Neural progenitor cell (in vitro differentiated cells): ENCODE data around the gene PTX4. TPM values are rescaled to one million over a fixed set of nuclear protein-coding genes. Genes with fewer than 3 reads are reported as not detected.
"Not testable (repeated sequence)": the region's sequence is repeated elsewhere in the genome, so short reads cannot be mapped to it uniquely, and the experiment has no call there.

Experiments
- DNase-seq: peaks from one replicate; pipeline ENCODE4 v3.0.0-alpha.2; 2016; ENCODE audit warnings: low spot score
- H2AFZ ChIP-seq: fragments of 200-600 bp; sonication (generic); replicated peaks from 2 replicates; pipeline ENCODE4 v1.6.1; 2016; ENCODE audit warnings: antibody characterized with exemption
- H3F3A ChIP-seq: fragments of 200-600 bp; sonication (generic); 2 replicates; pipeline ENCODE4 v1.6.1; 2016; ENCODE audit warnings: antibody characterized with exemption, low read depth
- H3K27ac ChIP-seq: fragments of 200-600 bp; sonication (generic); 2 replicates; pipeline ENCODE4 v1.5.1; 2016; ENCODE audit warnings: mild to moderate bottlenecking
- H3K27me3 ChIP-seq: fragments of 200-600 bp; sonication (generic); 2 replicates; pipeline ENCODE4 v1.6.1; 2016; ENCODE audit warnings: mild to moderate bottlenecking, moderate library complexity
- H3K36me3 ChIP-seq: fragments of 200-600 bp; sonication (generic); 2 replicates; pipeline ENCODE4 v1.5.1; 2016
- H3K4me1 ChIP-seq: fragments of 200-600 bp; sonication (generic); 2 replicates; pipeline ENCODE4 v1.6.1; 2016; ENCODE audit warnings: mixed run types
- H3K4me2 ChIP-seq: fragments of 200-600 bp; sonication (generic); 2 replicates; pipeline ENCODE4 v1.6.1; 2016
- H3K4me3 ChIP-seq: fragments of 200-600 bp; sonication (generic); 2 replicates; pipeline ENCODE4 v1.5.1; 2016
- H3K79me2 ChIP-seq: fragments of 200-600 bp; sonication (generic); 2 replicates; pipeline ENCODE4 v1.6.1; 2016; ENCODE audit warnings: low read depth
- H3K9ac ChIP-seq: fragments of 200-600 bp; sonication (generic); 2 replicates; pipeline ENCODE4 v1.6.1; 2016
- H3K9me3 ChIP-seq: fragments of 200-600 bp; sonication (generic); 2 replicates; pipeline ENCODE4 v1.5.1; 2016; ENCODE audit warnings: low read depth
- H4K20me1 ChIP-seq: fragments of 200-600 bp; sonication (generic); 2 replicates; pipeline ENCODE4 v1.6.1; 2016; ENCODE audit warnings: low read depth
- H3K27ac Mint-ChIP-seq: 3 replicates; pipeline ENCODE4 v1.8.0; 2021; ENCODE audit warnings: mixed read lengths
- H3K27me3 Mint-ChIP-seq: 2 replicates; pipeline ENCODE4 v1.8.0; 2022; ENCODE audit warnings: low read depth, mild to moderate bottlenecking, inconsistent platforms, moderate library complexity, mixed read lengths; ENCODE audit not compliant: insufficient read depth
- H3K36me3 Mint-ChIP-seq: 3 replicates; pipeline ENCODE4 v1.8.0; 2021; ENCODE audit warnings: mixed read lengths
- H3K4me1 Mint-ChIP-seq: 3 replicates; pipeline ENCODE4 v1.8.0; 2021; ENCODE audit warnings: mixed read lengths
- H3K4me3 Mint-ChIP-seq: 3 replicates; pipeline ENCODE4 v1.8.0; 2021; ENCODE audit warnings: mild to moderate bottlenecking, moderate library complexity, mixed read lengths
- H3K9me3 Mint-ChIP-seq: 3 replicates; pipeline ENCODE4 v1.8.0; 2020; ENCODE audit warnings: mixed read lengths
- CTCF ChIP-seq: fragments of 200-600 bp; sonication (generic); IDR thresholded peaks from 2 replicates; pipeline ENCODE4 v1.5.1; 2017; ENCODE audit warnings: antibody characterized with exemption, mild to moderate bottlenecking
- EZH2 ChIP-seq: fragments of 200-600 bp; sonication (generic); IDR thresholded peaks from 2 replicates; pipeline ENCODE4 v1.6.1; 2017; ENCODE audit warnings: antibody characterized with exemption, mild to moderate bottlenecking, moderate library complexity
- EZH2phosphoT487 ChIP-seq: fragments of 200-600 bp; sonication (generic); IDR thresholded peaks from 2 replicates; pipeline ENCODE4 v1.6.1; 2017; ENCODE audit warnings: antibody characterized with exemption
- total RNA-seq: library from RNA; depleted of rRNA; stranded (reverse); fragments of >200 nt; gene quantifications from 2 replicates; pipeline ENCODE4 v1.2.3, GENCODE V29; 2015; ENCODE audit warnings: low replicate concordance

The PTX4 gene
- total RNA-seq, 1 donor from 2014 or later, result not detected

GRCh38 chr16:1443403-1443973, 45.3 kb downstream of the PTX4 start:
- no peak overlapping the region for H3K27ac Mint-ChIP-seq
- no peak overlapping the region for H2AFZ ChIP-seq
- no peaks in the 10 kb centered on the region for H3K27me3 ChIP-seq
- H3K9me3 ChIP-seq, result no peaks in the 10 kb centered on the region
- H3K27ac ChIP-seq, result no peak overlapping the region
- H3K4me1 ChIP-seq, result no peaks in the 10 kb centered on the region
- H3K27me3 Mint-ChIP-seq, result no peaks in the 10 kb centered on the region
- no peak for DNase-seq
- no peaks in the 10 kb centered on the region for H3K36me3 ChIP-seq
- H3K79me2 ChIP-seq, result no peaks in the 10 kb centered on the region
- no peaks in the 10 kb centered on the region for H3F3A ChIP-seq
- TF ChIP-seq EZH2phosphoT487, result no peak
- no peak for TF ChIP-seq CTCF
- no peak for TF ChIP-seq EZH2
- no peaks in the 10 kb centered on the region for H3K36me3 Mint-ChIP-seq
- H3K9ac ChIP-seq, result peak overlapping the region; percentile 27
- no peak overlapping the region for H3K4me3 ChIP-seq
- H4K20me1 ChIP-seq, result no peaks in the 10 kb centered on the region
- H3K4me1 Mint-ChIP-seq, result no peaks in the 10 kb centered on the region
- H3K9me3 Mint-ChIP-seq, result no peaks in the 10 kb centered on the region
- no peak overlapping the region for H3K4me3 Mint-ChIP-seq
- no peak overlapping the region for H3K4me2 ChIP-seq

GRCh38 chr16:1442697-1443096, 46.0 kb downstream of the PTX4 start:
- Histone ChIP-seq H3K9me3 (no peaks in the 10 kb centered on the region), H3F3A (no peaks in the 10 kb centered on the region), H3K79me2 (no peaks in the 10 kb centered on the region), H3K36me3 (no peaks in the 10 kb centered on the region), H3K4me1 (no peaks in the 10 kb centered on the region), H3K4me2 (no peak overlapping the region), H3K27me3 (no peaks in the 10 kb centered on the region), H3K27ac (no peak overlapping the region), H3K9ac (no peak overlapping the region), H2AFZ (no peak overlapping the region), H4K20me1 (no peaks in the 10 kb centered on the region), H3K4me3 (no peak overlapping the region)
- Mint-ChIP-seq H3K4me1 (no peaks in the 10 kb centered on the region), H3K36me3 (no peaks in the 10 kb centered on the region), H3K4me3 (no peak overlapping the region), H3K27ac (no peak overlapping the region), H3K9me3 (no peaks in the 10 kb centered on the region), H3K27me3 (no peaks in the 10 kb centered on the region)
- DNase-seq, result no peak
- TF ChIP-seq CTCF, result no peak
- TF ChIP-seq EZH2phosphoT487, result no peak
- no peak for TF ChIP-seq EZH2

GRCh38 chr16:1441391-1441829, 47.3 kb downstream of the PTX4 start:
- H3K4me2 ChIP-seq, result no peak overlapping the region
- no peaks in the 10 kb centered on the region for H3K27me3 ChIP-seq
- H3K9me3 ChIP-seq, result no peaks in the 10 kb centered on the region
- no peak for TF ChIP-seq CTCF
- TF ChIP-seq EZH2phosphoT487, result no peak
- TF ChIP-seq EZH2, result no peak
- no peaks in the 10 kb centered on the region for H3K4me1 Mint-ChIP-seq
- DNase-seq, result no peak
- no peak overlapping the region for H3K4me3 ChIP-seq
- H3K36me3 ChIP-seq, result no peaks in the 10 kb centered on the region
- H3K9me3 Mint-ChIP-seq, result no peaks in the 10 kb centered on the region
- no peak overlapping the region for H3K9ac ChIP-seq
- no peaks in the 10 kb centered on the region for H3K4me1 ChIP-seq
- H4K20me1 ChIP-seq, result no peaks in the 10 kb centered on the region
- H3K27me3 Mint-ChIP-seq, result no peaks in the 10 kb centered on the region
- no peaks in the 10 kb centered on the region for H3F3A ChIP-seq
- H3K36me3 Mint-ChIP-seq, result no peaks in the 10 kb centered on the region
- H2AFZ ChIP-seq, result no peak overlapping the region
- H3K79me2 ChIP-seq, result no peaks in the 10 kb centered on the region
- no peak overlapping the region for H3K27ac ChIP-seq
- no peak overlapping the region for H3K27ac Mint-ChIP-seq
- H3K4me3 Mint-ChIP-seq, result no peak overlapping the region

- not testable (repeated sequence) for H4K20me1 ChIP-seq, H3K27ac Mint-ChIP-seq, H3K27me3 Mint-ChIP-seq, H3K4me1 Mint-ChIP-seq, H3F3A ChIP-seq, H3K36me3 ChIP-seq, H3K27me3 ChIP-seq, DNase-seq, H3K4me1 ChIP-seq, H3K79me2 ChIP-seq, H3K36me3 Mint-ChIP-seq, H3K4me2 ChIP-seq, H3K9me3 ChIP-seq, H3K4me3 ChIP-seq, H3K27ac ChIP-seq, H3K9ac ChIP-seq, H2AFZ ChIP-seq, H3K9me3 Mint-ChIP-seq, H3K4me3 Mint-ChIP-seq
Measured at GRCh38 chr16:1439699-1440074, 49.1 kb downstream of the PTX4 start.
